ENCODE data around the gene ALOX15.

- TF ChIP-seq ZBTB34 (CRISPR knock-in tag; IDR thresholded peaks at IDR 0.05) = no peak
- no peak for TF ChIP-seq CHD4 (IDR thresholded peaks at IDR 0.05; ENCODE audit: insufficient read depth, insufficient replicate concordance, low read depth, low read length, poor library complexity, severe bottlenecking)
- no peak for TF ChIP-seq POLR2A (conservative IDR thresholded peaks at IDR 0.05)
- no peak for TF ChIP-seq SRSF9 (IDR thresholded peaks at IDR 0.05; ENCODE audit: borderline replicate concordance, low read depth, low read length)
- no peak for TF ChIP-seq ETS1 (conservative IDR thresholded peaks at IDR 0.05; ENCODE audit: control insufficient read depth, low read depth, low read length)
- TF ChIP-seq SNRNP70 (optimal IDR thresholded peaks at IDR 0.05; ENCODE audit: low read depth, low read length) = no peak
- no peak for TF ChIP-seq SMAD2 (IDR thresholded peaks at IDR 0.05; ENCODE audit: low read depth, low read length)
- no peak for TF ChIP-seq YY1 (IDR thresholded peaks at IDR 0.05; ENCODE audit: borderline replicate concordance in 1 of 3, control insufficient read depth in 1 of 3, extremely low read depth in 1 of 3, insufficient read depth in 3 of 3, insufficient read length in 1 of 3, insufficient replicate concordance in 2 of 3, low read depth in 1 of 3, low read length in 2 of 3)
- TF ChIP-seq SNAPC5 (CRISPR knock-in tag; IDR thresholded peaks at IDR 0.05) = no peak
- TF ChIP-seq JUNB (CRISPR knock-in tag; conservative IDR thresholded peaks at IDR 0.05) = no peak
- TF ChIP-seq ZBTB1 (CRISPR knock-in tag; IDR thresholded peaks at IDR 0.05; ENCODE audit: borderline replicate concordance, low read depth) = no peak
Measured at GRCh38 chr17:4587195-4587594, 54.3 kb downstream of the ALOX15 start.

Data from K562 (cell line).